GM12892 (cell line): ENCODE data around the gene CDH22.

ENCODE experiments used
- DNase-seq: peaks from one replicate; pipeline ENCODE4 v3.0.0; 2011; ENCODE audit not compliant: insufficient read length
- FAIRE-seq: peaks from 2 replicates; lab custom pipeline; 2011; peaks lifted over from hg19 to GRCh38; lab: Jason Lieb, UNC
- POLR2A ChIP-seq: IDR thresholded peaks from 2 replicates; pipeline ENCODE4 v1.6.1; 2011; ENCODE audit warnings: low read depth, low read length, control low read depth
- POLR2AphosphoS5 ChIP-seq: IDR thresholded peaks from 2 replicates; pipeline ENCODE4 v1.6.1; 2011; ENCODE audit warnings: low read depth, low read length, control low read depth
- TAF1 ChIP-seq: IDR thresholded peaks from 2 replicates; pipeline ENCODE4 v1.6.1; 2011; ENCODE audit warnings: low read depth, mild to moderate bottlenecking, control low read depth, low read length, borderline replicate concordance

CDH22 gene

DNA sequence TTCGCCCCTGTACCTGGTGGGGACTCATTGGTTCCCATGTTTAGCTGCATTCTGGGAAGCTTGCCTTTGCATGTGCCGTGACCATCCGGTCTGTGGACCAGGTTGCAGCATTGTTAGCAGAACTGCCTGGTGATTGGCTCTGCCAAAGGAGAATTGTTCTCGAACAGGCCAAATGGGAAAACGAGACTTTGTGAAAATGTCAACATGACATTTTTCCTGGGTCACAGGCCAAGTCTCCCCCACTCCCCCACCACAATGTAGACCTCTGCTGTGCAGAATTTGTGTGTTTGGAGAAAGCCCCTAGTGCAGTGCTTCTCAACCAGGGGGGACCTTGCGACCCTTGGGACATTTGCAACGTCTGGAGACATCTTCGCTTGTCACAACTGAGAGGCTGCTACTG, 23.2 kb downstream of the CDH22 start:
- FAIRE-seq (no peak), DNase-seq (no peak)

DNA sequence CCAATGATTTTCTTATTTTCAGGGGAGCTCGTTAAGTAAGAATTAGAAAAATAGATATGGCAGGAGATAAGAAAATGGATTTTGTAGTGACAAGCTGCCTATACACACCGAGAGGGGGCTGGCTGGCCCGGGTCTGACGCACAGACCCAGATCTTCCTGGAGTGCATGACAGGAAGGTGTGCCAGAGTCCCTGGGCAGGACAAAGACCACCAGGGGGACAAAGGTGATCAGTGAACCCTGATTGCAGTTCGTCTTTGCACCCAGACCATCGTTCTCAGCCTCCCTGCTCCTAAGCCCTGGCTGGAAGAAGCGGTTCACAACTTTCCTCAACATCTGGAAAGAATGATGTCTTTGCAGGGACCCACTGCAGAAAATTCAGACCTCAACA, 24.3 kb downstream of the CDH22 start:
- TF ChIP-seq POLR2A: no peak
- TF ChIP-seq POLR2AphosphoS5: no peak
- FAIRE-seq (no peak), DNase-seq (no peak)

More for the DNA sequence above, 23.2 kb downstream of the CDH22 start:
- TF ChIP-seq POLR2AphosphoS5 (no peak), POLR2A (no peak), TAF1 (no peak)

DNA sequence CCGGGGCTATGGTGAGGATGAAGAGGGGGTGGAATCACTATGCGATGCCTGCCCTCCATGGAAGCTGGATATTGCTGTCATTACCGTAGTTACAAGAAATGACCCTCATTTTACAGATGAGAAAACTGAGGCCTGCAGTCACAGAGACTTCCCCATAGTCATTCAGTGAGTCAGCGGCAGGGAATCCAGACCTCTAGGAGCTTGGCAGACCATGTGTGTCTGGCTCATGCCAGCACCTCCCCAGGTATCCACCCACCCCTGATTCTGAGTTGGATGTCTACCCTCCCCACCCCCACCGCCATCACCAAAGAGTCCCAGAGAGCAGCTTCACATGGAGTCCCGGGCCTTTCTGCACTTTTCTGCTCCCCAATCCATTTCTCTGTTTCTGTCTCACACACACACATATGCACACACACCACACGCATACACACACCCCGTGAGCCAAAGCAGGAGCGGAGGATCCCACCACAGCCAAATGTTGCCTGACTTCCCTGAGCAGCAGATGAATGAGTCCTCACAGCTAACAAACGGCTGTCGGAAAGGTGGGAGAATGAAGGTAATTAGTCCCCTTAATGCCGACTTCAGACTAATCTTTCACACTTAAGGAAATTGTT, 24.8 kb downstream of the CDH22 start:
- DNase-seq: no peak

DNA sequence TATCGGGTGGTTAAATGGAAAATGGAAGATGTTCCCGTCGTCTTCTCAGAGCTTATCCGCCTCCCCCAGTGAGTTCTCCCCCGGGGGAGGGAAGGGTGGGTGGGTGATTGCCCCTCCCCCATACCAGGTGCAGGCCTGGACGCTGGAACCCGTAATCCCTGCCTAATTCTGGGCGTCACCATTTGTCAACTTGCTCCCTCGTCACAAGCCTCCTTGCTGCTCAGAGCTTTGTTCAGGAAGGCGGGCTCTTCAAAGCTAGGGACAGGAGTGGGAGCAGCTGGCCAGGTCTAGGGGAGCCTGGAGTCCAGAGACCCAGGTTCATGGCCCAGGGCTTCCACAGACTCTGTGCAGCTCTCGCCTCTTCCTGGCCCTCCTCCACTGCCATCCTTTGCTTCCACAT, 25.6 kb downstream of the CDH22 start:
- DNase-seq (no peak), FAIRE-seq (no peak)
- TF ChIP-seq TAF1 (no peak), POLR2A (no peak), POLR2AphosphoS5 (no peak)

More for the DNA sequence above, 24.8 kb downstream of the CDH22 start:
- FAIRE-seq: no peak
- TF ChIP-seq POLR2A: no peak
- no peak for TF ChIP-seq POLR2AphosphoS5
- TF ChIP-seq TAF1: no peak

DNA sequence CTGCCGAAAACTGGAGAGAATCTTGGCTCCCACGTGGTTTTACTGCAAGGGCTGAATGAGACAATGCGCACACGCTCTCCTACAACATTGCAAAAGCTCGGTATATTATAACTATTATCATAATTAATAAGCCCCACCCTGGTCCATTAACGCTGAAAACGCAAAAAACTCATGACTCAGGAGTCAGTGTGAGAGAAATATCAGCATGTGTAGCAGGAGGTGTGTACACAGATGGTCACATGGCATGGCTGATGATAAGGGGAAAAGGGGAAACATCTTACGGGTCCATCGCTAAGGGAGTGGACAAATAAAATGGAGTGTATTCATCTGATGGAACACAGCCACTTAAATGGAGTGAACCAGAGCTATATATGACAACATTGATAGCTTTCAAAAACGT, 29.2 kb downstream of the CDH22 start:
- no peak for DNase-seq
- no peak for TF ChIP-seq POLR2AphosphoS5
- FAIRE-seq: no peak

DNA sequence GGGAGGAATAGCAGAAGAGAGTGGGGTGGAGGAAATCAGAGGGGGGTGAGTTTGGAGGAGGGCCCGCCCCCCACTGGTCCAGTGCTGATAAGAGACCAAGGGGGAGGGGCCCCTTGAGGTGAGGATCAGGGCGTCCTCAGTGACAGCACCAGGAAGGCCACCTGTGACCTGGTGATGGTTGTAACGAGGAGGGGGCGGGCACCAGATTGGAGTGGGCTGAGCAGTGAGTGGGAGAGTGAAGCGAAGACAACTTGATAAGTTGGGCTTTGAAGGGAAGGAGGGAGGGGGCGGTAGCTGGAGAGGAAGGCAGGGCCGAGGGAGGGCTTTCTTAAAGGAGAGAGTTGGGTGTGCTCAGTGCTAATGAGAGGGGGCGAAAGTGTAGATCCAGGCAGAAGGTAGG, 30.7 kb downstream of the CDH22 start:
- DNase-seq: no peak
- no peak for TF ChIP-seq POLR2AphosphoS5
- TF ChIP-seq POLR2A: no peak
- no peak for TF ChIP-seq TAF1
- FAIRE-seq: no peak

DNA sequence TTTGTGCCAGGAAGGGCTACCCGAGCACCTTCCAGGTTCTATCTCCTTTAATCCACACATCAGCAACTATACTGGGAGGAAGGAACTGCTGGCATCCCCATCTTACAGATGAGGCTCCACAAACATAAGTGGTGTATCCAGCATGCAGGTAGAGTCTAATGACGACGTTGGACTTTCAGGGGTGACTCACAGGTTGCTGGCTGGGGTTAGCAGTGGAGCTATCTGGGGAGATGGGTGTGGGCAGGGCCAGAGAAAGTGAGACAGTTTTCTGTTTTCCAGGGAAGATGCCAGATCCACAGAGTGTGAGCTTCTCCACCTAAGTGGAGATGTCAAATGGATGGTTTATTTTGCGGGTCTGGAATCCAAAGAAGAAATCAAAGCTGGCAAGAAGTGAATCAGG, 31.8 kb downstream of the CDH22 start:
- no peak for TF ChIP-seq POLR2AphosphoS5
- no peak for TF ChIP-seq TAF1
- TF ChIP-seq POLR2A: no peak
- FAIRE-seq (no peak), DNase-seq (no peak)

DNA sequence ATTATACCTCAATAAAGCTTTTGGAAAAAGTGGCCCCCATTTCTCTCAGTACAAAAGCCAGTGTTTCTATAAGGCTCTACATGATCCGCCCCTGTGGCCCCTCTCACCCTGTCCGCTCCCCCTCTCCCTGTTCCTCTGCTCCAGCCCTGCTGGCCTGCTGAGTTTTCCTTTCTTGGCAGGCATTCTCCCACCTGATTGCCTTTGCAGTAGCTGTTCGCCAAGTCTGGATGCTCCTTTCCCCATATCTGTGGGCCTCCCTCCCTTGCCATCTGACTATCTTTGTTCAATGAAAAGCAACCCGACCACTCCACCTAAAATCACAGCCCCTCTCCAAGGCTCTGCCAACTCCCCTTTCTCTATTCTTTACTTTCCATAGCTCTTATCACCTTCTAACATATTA, 33.2 kb downstream of the CDH22 start:
- FAIRE-seq: no peak
- TF ChIP-seq TAF1: no peak
- TF ChIP-seq POLR2AphosphoS5: no peak
- no peak for TF ChIP-seq POLR2A
- no peak for DNase-seq

DNA sequence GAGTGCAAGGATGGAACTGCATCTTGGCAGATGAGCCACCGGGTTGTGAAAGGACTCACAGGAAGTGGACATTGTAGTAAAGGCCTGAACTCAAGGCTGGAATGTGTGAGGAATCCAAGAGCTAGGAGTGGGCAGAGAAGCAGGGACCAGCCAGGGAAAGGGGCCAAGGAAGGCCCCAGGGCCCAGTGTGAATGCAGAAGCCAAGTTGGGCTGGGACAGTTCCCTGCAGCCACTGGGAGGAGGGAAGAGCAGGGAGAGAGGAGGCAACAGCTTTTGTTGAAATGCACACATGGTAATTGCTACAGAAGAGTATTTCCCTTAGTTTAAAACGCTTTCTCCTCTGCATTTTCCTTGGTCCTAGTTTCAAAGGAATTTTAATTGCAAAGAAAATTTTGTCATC, 34.6 kb downstream of the CDH22 start:
- FAIRE-seq: no peak
- TF ChIP-seq POLR2A (no peak), POLR2AphosphoS5 (no peak), TAF1 (no peak)
- DNase-seq: no peak

DNA sequence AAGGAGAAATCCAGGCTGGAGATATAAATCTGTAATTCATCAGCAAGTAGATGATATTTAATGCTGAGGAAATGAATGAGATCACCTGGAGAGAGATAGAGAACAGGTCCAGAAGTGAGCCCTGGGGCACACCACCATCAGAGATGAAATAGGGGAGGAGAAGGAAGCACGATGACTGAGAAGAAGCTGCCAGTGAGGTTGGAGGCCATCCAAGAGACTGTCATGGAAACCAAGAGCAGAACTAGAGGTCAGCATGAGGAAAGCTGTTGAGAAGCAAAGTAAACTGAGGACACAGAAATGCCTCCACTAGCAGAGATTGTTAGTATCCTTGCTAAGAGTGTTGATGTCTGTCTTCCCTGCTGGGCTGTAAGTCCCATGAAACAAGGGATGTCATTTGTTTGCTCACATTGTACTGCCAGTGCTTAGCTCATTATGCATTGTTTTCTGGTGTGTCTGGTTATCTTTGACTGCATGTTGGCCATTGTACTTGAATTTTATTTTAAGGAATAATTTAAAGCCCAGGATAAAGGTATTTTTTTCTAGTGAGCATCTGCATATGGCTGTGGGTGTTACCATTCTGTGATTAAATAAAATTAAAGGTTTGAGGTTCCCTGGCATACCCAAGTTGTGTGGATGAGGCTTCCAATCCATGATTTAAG, 35.8 kb downstream of the CDH22 start:
- no peak for TF ChIP-seq POLR2AphosphoS5
- TF ChIP-seq TAF1: no peak
- no peak for TF ChIP-seq POLR2A
- FAIRE-seq (no peak), DNase-seq (no peak)

DNA sequence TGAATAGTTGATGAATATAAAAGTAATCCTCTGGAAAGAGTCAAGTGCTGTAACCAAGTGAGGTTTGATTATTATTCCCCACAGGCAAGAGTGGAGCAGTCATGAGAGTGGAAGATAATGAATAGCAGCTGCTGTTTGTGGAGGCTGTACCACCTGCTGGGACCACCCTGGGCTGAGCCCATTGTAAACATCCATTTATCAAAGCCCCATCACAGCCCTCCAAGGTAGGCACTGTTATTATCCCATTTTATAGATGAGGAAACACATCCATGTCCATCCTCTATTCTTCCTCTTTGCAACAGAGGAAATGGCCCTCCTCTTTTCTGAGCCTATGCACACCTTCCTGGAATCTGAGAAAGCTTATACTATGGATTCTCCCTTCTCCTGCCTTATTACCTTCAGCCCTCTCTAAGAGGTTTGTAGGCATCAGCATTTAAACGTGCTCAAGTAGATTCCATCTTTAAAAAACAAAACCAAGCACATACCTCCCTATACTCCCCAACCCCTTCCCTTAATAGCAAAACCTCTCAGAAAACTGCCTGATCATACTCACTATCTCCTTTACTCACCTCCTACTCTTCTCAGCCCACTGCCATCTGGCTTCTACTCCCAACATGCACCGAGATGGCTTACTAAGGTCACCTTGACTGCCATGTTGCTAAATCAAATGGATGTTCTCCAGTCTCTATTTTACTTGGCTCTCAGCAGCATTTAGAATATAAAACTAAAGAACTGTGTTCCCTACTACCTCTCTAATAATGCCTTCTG, 37.1 kb downstream of the CDH22 start:
- no peak for FAIRE-seq
- no peak for DNase-seq
- no peak for TF ChIP-seq POLR2A
- TF ChIP-seq TAF1: no peak
- no peak for TF ChIP-seq POLR2AphosphoS5

DNA sequence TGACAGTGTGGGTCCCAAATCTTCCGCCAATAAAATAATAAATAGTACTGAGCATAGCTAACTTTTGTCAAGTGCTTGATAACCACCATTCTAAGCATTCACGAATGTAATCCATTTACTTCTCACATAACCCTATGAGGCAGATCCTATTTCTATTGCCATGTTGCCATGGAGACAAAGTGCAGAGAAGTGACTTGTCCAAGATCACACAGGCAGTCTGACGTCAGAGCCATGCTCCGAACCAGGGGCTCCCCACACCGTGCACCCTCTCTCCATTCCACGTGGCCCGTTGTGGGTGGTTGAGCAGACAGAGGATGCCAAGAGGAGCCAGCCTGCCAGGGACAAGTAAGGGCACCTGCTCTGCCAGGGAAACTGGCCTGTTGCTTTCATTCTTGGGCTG, 38.9 kb downstream of the CDH22 start:
- DNase-seq (no peak), FAIRE-seq (no peak)
- TF ChIP-seq TAF1 (no peak), POLR2A (no peak), POLR2AphosphoS5 (no peak)
